Measurements from ENCODE around the gene FOXO6.

- no peak for TF ChIP-seq CTCF (IDR thresholded peaks at IDR 0.05)
- no peak for TF ChIP-seq SIN3A (IDR thresholded peaks at IDR 0.05; ENCODE audit: borderline replicate concordance, low read depth, low read length)
- TF ChIP-seq, protein P1, sequence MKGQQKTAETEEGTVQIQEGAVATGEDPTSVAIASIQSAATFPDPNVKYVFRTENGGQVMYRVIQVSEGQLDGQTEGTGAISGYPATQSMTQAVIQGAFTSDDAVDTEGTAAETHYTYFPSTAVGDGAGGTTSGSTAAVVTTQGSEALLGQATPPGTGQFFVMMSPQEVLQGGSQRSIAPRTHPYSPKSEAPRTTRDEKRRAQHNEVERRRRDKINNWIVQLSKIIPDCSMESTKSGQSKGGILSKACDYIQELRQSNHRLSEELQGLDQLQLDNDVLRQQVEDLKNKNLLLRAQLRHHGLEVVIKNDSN (IDR thresholded peaks at IDR 0.05; ENCODE audit: borderline replicate concordance, low read depth) = no peak
- TF ChIP-seq CHD2 (IDR thresholded peaks at IDR 0.05; ENCODE audit: low read length, partially characterized antibody) = no peak
- no peak for TF ChIP-seq SMC3 (IDR thresholded peaks at IDR 0.05; ENCODE audit: low read depth, low read length)
- no peak for TF ChIP-seq RXRA (IDR thresholded peaks at IDR 0.05; ENCODE audit: borderline replicate concordance, low read depth)
- no peak for TF ChIP-seq PBX3 (IDR thresholded peaks at IDR 0.05)
- no peak for TF ChIP-seq YY1 (IDR thresholded peaks at IDR 0.05; ENCODE audit: low read depth)
- no peak for TF ChIP-seq RCOR1 (IDR thresholded peaks at IDR 0.05; ENCODE audit: low read length)
- no peak for TF ChIP-seq RAD21 (IDR thresholded peaks at IDR 0.05; ENCODE audit: low read length)
- TF ChIP-seq EZH2phosphoT487 (IDR thresholded peaks at IDR 0.05; ENCODE audit: borderline replicate concordance, low read depth) = no peak
- no peak for TF ChIP-seq EP300 (IDR thresholded peaks at IDR 0.05; ENCODE audit: borderline replicate concordance in 1 of 2, low read depth in 1 of 2, low read length in 1 of 2)
- no peak for TF ChIP-seq JUND (IDR thresholded peaks at IDR 0.05)
- TF ChIP-seq, protein P2, sequence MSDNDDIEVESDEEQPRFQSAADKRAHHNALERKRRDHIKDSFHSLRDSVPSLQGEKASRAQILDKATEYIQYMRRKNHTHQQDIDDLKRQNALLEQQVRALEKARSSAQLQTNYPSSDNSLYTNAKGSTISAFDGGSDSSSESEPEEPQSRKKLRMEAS (IDR thresholded peaks at IDR 0.05; ENCODE audit: low read depth) = no peak
Observed at GRCh38 chr1:41312991-41313645, 48.1 kb upstream of the FOXO6 start.
